ENCODE results near the gene GRID2.

GRID2 gene

DNA sequence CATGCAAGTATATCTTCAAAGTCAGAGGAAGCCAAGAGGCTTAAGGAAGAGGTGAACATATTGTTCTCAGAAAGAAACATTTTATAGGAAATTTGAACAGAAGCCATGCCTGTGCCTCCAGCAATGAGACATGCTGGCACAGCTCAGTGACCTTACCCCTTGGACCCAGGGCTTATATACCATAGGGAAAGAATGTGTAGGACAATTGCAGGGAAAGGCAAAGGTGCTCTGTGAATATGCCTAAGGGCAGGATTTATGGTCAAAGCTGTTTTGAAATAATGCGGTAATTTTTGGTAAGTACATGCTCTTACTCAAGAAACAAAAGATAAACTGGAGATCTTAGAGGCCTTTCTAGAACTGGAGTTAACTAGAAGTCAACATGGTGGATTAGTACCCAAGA lies 568.8 kb downstream of the GRID2 start:
- TF ChIP-seq, protein P1, sequence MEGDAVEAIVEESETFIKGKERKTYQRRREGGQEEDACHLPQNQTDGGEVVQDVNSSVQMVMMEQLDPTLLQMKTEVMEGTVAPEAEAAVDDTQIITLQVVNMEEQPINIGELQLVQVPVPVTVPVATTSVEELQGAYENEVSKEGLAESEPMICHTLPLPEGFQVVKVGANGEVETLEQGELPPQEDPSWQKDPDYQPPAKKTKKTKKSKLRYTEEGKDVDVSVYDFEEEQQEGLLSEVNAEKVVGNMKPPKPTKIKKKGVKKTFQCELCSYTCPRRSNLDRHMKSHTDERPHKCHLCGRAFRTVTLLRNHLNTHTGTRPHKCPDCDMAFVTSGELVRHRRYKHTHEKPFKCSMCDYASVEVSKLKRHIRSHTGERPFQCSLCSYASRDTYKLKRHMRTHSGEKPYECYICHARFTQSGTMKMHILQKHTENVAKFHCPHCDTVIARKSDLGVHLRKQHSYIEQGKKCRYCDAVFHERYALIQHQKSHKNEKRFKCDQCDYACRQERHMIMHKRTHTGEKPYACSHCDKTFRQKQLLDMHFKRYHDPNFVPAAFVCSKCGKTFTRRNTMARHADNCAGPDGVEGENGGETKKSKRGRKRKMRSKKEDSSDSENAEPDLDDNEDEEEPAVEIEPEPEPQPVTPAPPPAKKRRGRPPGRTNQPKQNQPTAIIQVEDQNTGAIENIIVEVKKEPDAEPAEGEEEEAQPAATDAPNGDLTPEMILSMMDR (IDR thresholded peaks at IDR 0.05): no peak

DNA sequence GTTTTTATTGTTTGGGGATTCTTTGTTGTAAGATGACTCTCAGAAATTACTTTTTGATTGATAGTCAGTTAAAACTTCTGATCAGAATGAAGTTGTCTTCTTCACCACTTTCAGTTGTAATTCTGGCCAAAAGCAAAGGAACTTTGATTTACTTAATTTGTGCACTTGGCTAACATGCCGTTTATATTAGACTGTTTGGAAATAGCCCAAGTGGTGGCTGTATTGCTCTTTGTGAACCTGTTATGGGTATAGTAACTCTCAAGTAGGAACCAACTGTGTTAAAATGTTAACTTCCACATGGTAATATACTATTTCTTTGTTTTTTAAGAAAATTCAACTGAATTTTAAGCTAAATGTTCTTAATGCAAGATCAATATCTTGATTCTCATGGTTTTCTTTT lies 581.9 kb downstream of the GRID2 start:
- no peak overlapping the region for H3K4me2 ChIP-seq (ENCODE audit: low read length)
- H3K36me3 ChIP-seq (ENCODE audit: control insufficient read depth, insufficient read depth, low read length): no peaks in the 10 kb centered on the region
- no peaks in the 10 kb centered on the region for H3K4me1 ChIP-seq
- H3K9ac ChIP-seq: no peak overlapping the region
- H3K27me3 ChIP-seq (ENCODE audit: control insufficient read depth, insufficient read depth, low read length): no peaks in the 10 kb centered on the region
- no peak overlapping the region for H2AFZ ChIP-seq
- no peaks in the 10 kb centered on the region for H3K9me3 ChIP-seq (ENCODE audit: control insufficient read depth, low read length)
- H3K27ac ChIP-seq: no peak overlapping the region
- no peak overlapping the region for H3K4me3 ChIP-seq (ENCODE audit: low read depth, low read length)
- H3K79me2 ChIP-seq: no peaks in the 10 kb centered on the region
- TF ChIP-seq, protein P1 (IDR thresholded peaks at IDR 0.05): no peak

More for the DNA sequence above, 568.8 kb downstream of the GRID2 start:
- no peak overlapping the region for H3K4me2 ChIP-seq (ENCODE audit: low read length)
- no peaks in the 10 kb centered on the region for H3K36me3 ChIP-seq (ENCODE audit: control insufficient read depth, insufficient read depth, low read length)
- no peak overlapping the region for H3K9ac ChIP-seq
- no peak overlapping the region for H3K4me3 ChIP-seq (ENCODE audit: low read depth, low read length)
- H3K27ac ChIP-seq: no peak overlapping the region
- H3K9me3 ChIP-seq (ENCODE audit: control insufficient read depth, low read length): no peaks in the 10 kb centered on the region
- no peak overlapping the region for H2AFZ ChIP-seq
- no peaks in the 10 kb centered on the region for H3K79me2 ChIP-seq
- H3K27me3 ChIP-seq (ENCODE audit: control insufficient read depth, insufficient read depth, low read length): no peaks in the 10 kb centered on the region
- no peaks in the 10 kb centered on the region for H3K4me1 ChIP-seq

DNA sequence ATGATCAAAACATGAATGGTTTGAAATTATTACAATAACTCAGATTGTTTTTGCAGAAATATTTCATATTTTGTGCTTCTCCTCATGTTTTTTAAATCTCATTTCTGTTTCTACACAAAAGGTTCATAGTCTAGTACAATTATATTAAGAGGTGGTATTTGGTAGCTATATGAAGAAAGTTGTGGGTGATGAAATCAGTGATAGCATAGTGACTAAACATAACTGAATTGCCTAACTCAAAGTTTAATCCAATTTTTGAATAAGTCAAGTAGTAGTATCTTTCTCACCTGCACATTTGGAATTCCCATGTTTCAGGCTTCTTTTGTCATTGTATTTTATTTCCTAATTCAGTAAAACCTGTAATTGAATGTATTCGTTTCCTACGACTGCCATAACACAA lies 648.7 kb downstream of the GRID2 start:
- no peaks in the 10 kb centered on the region for H3K9me3 ChIP-seq (ENCODE audit: control insufficient read depth, low read length)
- no peaks in the 10 kb centered on the region for H3K27me3 ChIP-seq (ENCODE audit: control insufficient read depth, insufficient read depth, low read length)
- H3K4me1 ChIP-seq: no peaks in the 10 kb centered on the region
- no peaks in the 10 kb centered on the region for H3K79me2 ChIP-seq
- no peak overlapping the region for H2AFZ ChIP-seq
- H3K9ac ChIP-seq: no peak overlapping the region
- no peak overlapping the region for H3K27ac ChIP-seq
- H3K36me3 ChIP-seq (ENCODE audit: control insufficient read depth, insufficient read depth, low read length): no peaks in the 10 kb centered on the region
- H3K4me2 ChIP-seq (ENCODE audit: low read length): no peak overlapping the region
- TF ChIP-seq, protein P1 (IDR thresholded peaks at IDR 0.05): no peak
- H3K4me3 ChIP-seq (ENCODE audit: low read depth, low read length): no peak overlapping the region

DNA sequence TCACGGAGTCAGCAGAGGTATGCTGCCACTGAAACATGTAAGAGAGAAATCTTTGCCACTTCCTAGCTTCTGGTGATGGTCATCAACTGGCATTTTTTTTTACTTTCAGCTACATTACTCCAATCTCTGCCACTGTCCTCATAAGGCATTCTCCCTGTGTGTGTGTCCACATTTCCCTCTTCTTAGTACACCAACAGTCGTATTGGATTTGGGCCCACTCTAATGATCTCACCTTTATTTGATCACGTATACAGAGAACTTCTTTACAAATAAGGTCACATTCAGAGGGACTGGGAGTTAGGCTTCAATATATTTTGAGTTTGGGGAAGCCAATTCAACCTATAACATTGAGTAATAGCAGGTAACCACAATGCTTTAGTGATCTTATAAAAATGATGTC lies 649.1 kb downstream of the GRID2 start:
- Histone ChIP-seq H3K4me3 (ENCODE audit: low read depth, low read length) (no peak overlapping the region), H3K4me1 (no peaks in the 10 kb centered on the region), H2AFZ (no peak overlapping the region), H3K36me3 (ENCODE audit: control insufficient read depth, insufficient read depth, low read length) (no peaks in the 10 kb centered on the region), H3K4me2 (ENCODE audit: low read length) (no peak overlapping the region), H3K27ac (no peak overlapping the region), H3K9me3 (ENCODE audit: control insufficient read depth, low read length) (no peaks in the 10 kb centered on the region), H3K9ac (no peak overlapping the region), H3K27me3 (ENCODE audit: control insufficient read depth, insufficient read depth, low read length) (no peaks in the 10 kb centered on the region), H3K79me2 (no peaks in the 10 kb centered on the region)
- TF ChIP-seq, protein P1 (IDR thresholded peaks at IDR 0.05): no peak

DNA sequence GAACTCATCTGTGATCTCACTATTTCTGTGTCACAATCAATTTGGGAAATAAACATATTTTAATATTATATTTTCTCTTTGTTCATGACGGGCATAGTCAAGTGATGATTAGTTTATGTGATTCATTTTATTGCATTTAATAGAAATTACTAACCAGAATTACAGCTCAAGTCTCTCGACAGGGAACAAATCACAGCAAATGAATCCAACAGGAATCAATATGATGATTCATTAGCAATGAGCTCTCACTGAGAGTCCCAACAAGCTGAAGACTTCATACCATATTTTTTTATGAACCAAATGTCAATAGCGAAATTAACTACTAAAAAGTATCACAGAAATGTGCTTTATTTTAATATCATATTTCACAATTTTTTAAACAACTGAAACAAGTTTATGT lies 649.7 kb downstream of the GRID2 start:
- H3K27me3 ChIP-seq (ENCODE audit: control insufficient read depth, insufficient read depth, low read length): no peaks in the 10 kb centered on the region
- H3K27ac ChIP-seq: no peak overlapping the region
- no peaks in the 10 kb centered on the region for H3K4me1 ChIP-seq
- no peaks in the 10 kb centered on the region for H3K79me2 ChIP-seq
- no peak overlapping the region for H3K4me2 ChIP-seq (ENCODE audit: low read length)
- no peaks in the 10 kb centered on the region for H3K9me3 ChIP-seq (ENCODE audit: control insufficient read depth, low read length)
- H3K36me3 ChIP-seq (ENCODE audit: control insufficient read depth, insufficient read depth, low read length): no peaks in the 10 kb centered on the region
- no peak overlapping the region for H2AFZ ChIP-seq
- TF ChIP-seq, protein P1 (IDR thresholded peaks at IDR 0.05): no peak
- no peak overlapping the region for H3K4me3 ChIP-seq (ENCODE audit: low read depth, low read length)
- no peak overlapping the region for H3K9ac ChIP-seq
